NCI-H510A (cell line): ENCODE measurements around the gene CKMT2.

Experiments
- DNase-seq: peaks from one replicate; lab custom pipeline; 2025; lab: John Stamatoyannopoulos, UW

Gene CKMT2

GRCh38 chr5:81216152-81216551 lies 17.0 kb upstream of the CKMT2 start:
- DNase-seq = no peak

- DNase-seq = no peak
Measured at GRCh38 chr5:81219389-81219788, 13.7 kb upstream of the CKMT2 start.

GRCh38 chr5:81222285-81222684 lies 10.8 kb upstream of the CKMT2 start:
- DNase-seq = no peak

- DNase-seq = no peak
Measured at GRCh38 chr5:81225463-81225862, 7.7 kb upstream of the CKMT2 start.

GRCh38 chr5:81226286-81226685 lies 6.8 kb upstream of the CKMT2 start:
- DNase-seq = no peak

- DNase-seq = no peak
Measured at GRCh38 chr5:81226949-81227348, 6.2 kb upstream of the CKMT2 start.

GRCh38 chr5:81228084-81228483 lies 5.0 kb upstream of the CKMT2 start:
- DNase-seq = no peak

- no peak for DNase-seq
Measured at GRCh38 chr5:81230416-81230815, 2.7 kb upstream of the CKMT2 start.

- no peak for DNase-seq
Measured at GRCh38 chr5:81232464-81233079, 550 bp upstream of the CKMT2 start.

- DNase-seq = no peak
Measured at GRCh38 chr5:81234299-81234698, 1.2 kb downstream of the CKMT2 start.

- DNase-seq = no peak
Measured at GRCh38 chr5:81234801-81235200, 1.7 kb downstream of the CKMT2 start.

- no peak for DNase-seq
Measured at GRCh38 chr5:81235287-81236072, 2.4 kb downstream of the CKMT2 start.

- DNase-seq = no peak
Measured at GRCh38 chr5:81238460-81238859, 5.3 kb downstream of the CKMT2 start.

- no peak for DNase-seq
Measured at GRCh38 chr5:81239613-81240012, 6.5 kb downstream of the CKMT2 start.

GRCh38 chr5:81241001-81241400 lies 7.9 kb downstream of the CKMT2 start:
- no peak for DNase-seq

- no peak for DNase-seq
Measured at GRCh38 chr5:81241961-81242648, 9.0 kb downstream of the CKMT2 start.

- DNase-seq = no peak
Measured at GRCh38 chr5:81242906-81243436, 9.8 kb downstream of the CKMT2 start.

- DNase-seq = no peak
Measured at GRCh38 chr5:81244451-81244850, 11.3 kb downstream of the CKMT2 start.

- no peak for DNase-seq
Measured at GRCh38 chr5:81245871-81246235, 12.7 kb downstream of the CKMT2 start.

GRCh38 chr5:81246697-81247096 lies 13.6 kb downstream of the CKMT2 start:
- DNase-seq = no peak

- DNase-seq = no peak
Measured at GRCh38 chr5:81247441-81247972, 14.4 kb downstream of the CKMT2 start.

GRCh38 chr5:81249240-81249639 lies 16.1 kb downstream of the CKMT2 start:
- no peak for DNase-seq

- no peak for DNase-seq
Measured at GRCh38 chr5:81250004-81250403, 16.9 kb downstream of the CKMT2 start.
